ENCODE data around the gene SELENOO. TPM values are rescaled to one million over a fixed set of nuclear protein-coding genes. Genes with fewer than 3 reads are reported as not detected.
A peak's percentile ranks its signal among the peaks of the same experiment; 100 is the strongest.

Gene SELENOO
- total RNA-seq = 100 to 1,000 TPM in 1 of 4 donors, 10 to 100 TPM in 3; 48.7 to 101 (median 74.0) TPM

GRCh38 chr22:50200461-50201190 lies at the start of gene SELENOO:
SELENOO (plus strand) TSS chr22:50201011; CDS start chr22:50201037, 26 bp downstream.
- Histone ChIP-seq H3K27ac (peak within 1 kb of the TSS; percentile 77 to 95 (median 89)), H3K4me1 (peaks cover 0 to 21% (median 8%) of the 10 kb centered on the region in 4 donors), H3K4me3 (peak within 1 kb of the TSS; percentile 90 to 96 (median 95)), H3K9me3 (no peaks in the 10 kb centered on the region), H3K36me3 (peaks cover 0 to 32% (median 0%) of the 10 kb centered on the region in 3 donors), H3K27me3 (no peaks in the 10 kb centered on the region)
- DNase-seq = peak; percentile 92 to 98 (median 96)
- TF ChIP-seq POLR2A (IDR thresholded peaks at IDR 0.05) = peak; percentile 80 to 81
- no peak for TF ChIP-seq CTCF (IDR thresholded peaks at IDR 0.05)

GRCh38 chr22:50151571-50152537 lies 49.0 kb upstream of the SELENOO start:
- Histone ChIP-seq H3K36me3 (no peaks in the 10 kb centered on the region), H3K27me3 (no peaks in the 10 kb centered on the region), H3K4me3 (no peak overlapping the region), H3K27ac (no peak overlapping the region), H3K4me1 (no peaks in the 10 kb centered on the region), H3K9me3 (no peaks in the 10 kb centered on the region)
- TF ChIP-seq POLR2A (IDR thresholded peaks at IDR 0.05) = no peak
- TF ChIP-seq CTCF (IDR thresholded peaks at IDR 0.05) = no peak
- peak in 1 of 3 donors; percentile 45 for DNase-seq

GRCh38 chr22:50153056-50153755 lies 47.6 kb upstream of the SELENOO start:
- no peaks in the 10 kb centered on the region for H3K27me3 ChIP-seq

GRCh38 chr22:50153756-50154140 lies 47.1 kb upstream of the SELENOO start:
- Histone ChIP-seq H3K4me1 (no peaks in the 10 kb centered on the region), H3K27ac (no peak overlapping the region), H3K36me3 (no peaks in the 10 kb centered on the region), H3K27me3 (no peaks in the 10 kb centered on the region), H3K4me3 (no peak overlapping the region), H3K9me3 (no peaks in the 10 kb centered on the region)
- TF ChIP-seq POLR2A (IDR thresholded peaks at IDR 0.05) = no peak
- no peak for TF ChIP-seq CTCF (IDR thresholded peaks at IDR 0.05)
- no peak for DNase-seq

More at GRCh38 chr22:50153056-50153755, 47.6 kb upstream of the SELENOO start:
- Histone ChIP-seq H3K4me1 (no peaks in the 10 kb centered on the region), H3K27ac (no peak overlapping the region), H3K9me3 (no peaks in the 10 kb centered on the region), H3K36me3 (no peaks in the 10 kb centered on the region), H3K4me3 (no peak overlapping the region)
- no peak for TF ChIP-seq POLR2A (IDR thresholded peaks at IDR 0.05)
- no peak for TF ChIP-seq CTCF (IDR thresholded peaks at IDR 0.05)
- peak in 1 of 3 donors; percentile 31 for DNase-seq

- Histone ChIP-seq H3K9me3 (no peaks in the 10 kb centered on the region), H3K36me3 (no peaks in the 10 kb centered on the region), H3K27me3 (no peaks in the 10 kb centered on the region), H3K4me3 (no peak overlapping the region), H3K27ac (no peak overlapping the region), H3K4me1 (no peaks in the 10 kb centered on the region)
- TF ChIP-seq POLR2A (IDR thresholded peaks at IDR 0.05) = no peak
- no peak for TF ChIP-seq CTCF (IDR thresholded peaks at IDR 0.05)
- DNase-seq = peak in 2 of 3 donors; percentile 74 to 79
These were observed 43.0 kb upstream of the SELENOO start for GRCh38 chr22:50157709-50158375.

All from Peyer's patch (tissue), 4 donors.